Duodenal mucosa (tissue), 2 donors: ENCODE results near the gene ARHGAP5.
"Not testable (repeated sequence)": the region's sequence is repeated elsewhere in the genome, so short reads cannot be mapped to it uniquely, and the experiment has no call there.

ENCODE experiments used
- H3K27ac ChIP-seq: one replicate; pipeline ENCODE4 v1.7.0; 2013; ENCODE audit warnings: low read depth, low read length
- H3K27me3 ChIP-seq, 2 donors: one replicate each; pipeline ENCODE4 v1.7.0; 2013; ENCODE audit warnings: low read length in 2 of 2, control low read depth in 1 of 2; ENCODE audit not compliant: insufficient read depth in 2 of 2, control insufficient read depth in 1 of 2
- H3K36me3 ChIP-seq, 2 donors: one replicate each; pipeline ENCODE4 v1.7.0; 2013; ENCODE audit warnings: low read length in 2 of 2, control low read depth in 1 of 2; ENCODE audit not compliant: insufficient read depth in 2 of 2, control insufficient read depth in 1 of 2
- H3K4me1 ChIP-seq, 2 donors: one replicate each; pipeline ENCODE4 v1.7.0; 2013; ENCODE audit warnings: low read length in 2 of 2, control low read depth in 1 of 2; ENCODE audit not compliant: insufficient read depth in 2 of 2, control insufficient read depth in 1 of 2
- H3K4me3 ChIP-seq, 2 donors: one replicate each; pipeline ENCODE4 v1.7.0; 2013; ENCODE audit warnings: low read length in 2 of 2, low read depth in 1 of 2
- H3K9ac ChIP-seq, 2 donors: one replicate each; pipeline ENCODE4 v1.7.0; 2013; ENCODE audit warnings: low read length in 2 of 2, low read depth in 1 of 2
- H3K9me3 ChIP-seq, 2 donors: one replicate each; pipeline ENCODE4 v1.7.0; 2013; ENCODE audit warnings: low read length in 2 of 2, control low read depth in 1 of 2; ENCODE audit not compliant: control insufficient read depth in 1 of 2

Gene ARHGAP5

GRCh38 chr14:32104308-32104707, 27.2 kb downstream of the ARHGAP5 start:
- Histone ChIP-seq H3K36me3 (peaks cover 0 to 6% of the 10 kb centered on the region in 2 donors), H3K4me3 (no peak overlapping the region), H3K9me3 (no peaks in the 10 kb centered on the region), H3K4me1 (peaks cover 0 to 4% of the 10 kb centered on the region in 2 donors), H3K9ac (no peak overlapping the region), H3K27me3 (no peaks in the 10 kb centered on the region), H3K27ac (no peak overlapping the region)

- H3K27ac ChIP-seq = no peak overlapping the region
- peaks cover 0 to 4% of the 10 kb centered on the region in 2 donors for H3K4me1 ChIP-seq
- no peaks in the 10 kb centered on the region for H3K9me3 ChIP-seq
- H3K27me3 ChIP-seq = no peaks in the 10 kb centered on the region
- no peak overlapping the region for H3K9ac ChIP-seq
- H3K4me3 ChIP-seq = no peak overlapping the region
- peaks cover 0 to 6% of the 10 kb centered on the region in 2 donors for H3K36me3 ChIP-seq
Measured at GRCh38 chr14:32104803-32105202, 27.7 kb downstream of the ARHGAP5 start.

GRCh38 chr14:32109676-32110547, 32.8 kb downstream of the ARHGAP5 start:
- H3K36me3 ChIP-seq = peaks cover 0 to 3% of the 10 kb centered on the region in 2 donors
- no peak overlapping the region for H3K27ac ChIP-seq
- no peak overlapping the region for H3K9ac ChIP-seq
- peaks cover 0 to 4% of the 10 kb centered on the region in 2 donors for H3K4me1 ChIP-seq
- H3K27me3 ChIP-seq = no peaks in the 10 kb centered on the region
- no peak overlapping the region for H3K4me3 ChIP-seq
- H3K9me3 ChIP-seq = no peaks in the 10 kb centered on the region

DNA sequence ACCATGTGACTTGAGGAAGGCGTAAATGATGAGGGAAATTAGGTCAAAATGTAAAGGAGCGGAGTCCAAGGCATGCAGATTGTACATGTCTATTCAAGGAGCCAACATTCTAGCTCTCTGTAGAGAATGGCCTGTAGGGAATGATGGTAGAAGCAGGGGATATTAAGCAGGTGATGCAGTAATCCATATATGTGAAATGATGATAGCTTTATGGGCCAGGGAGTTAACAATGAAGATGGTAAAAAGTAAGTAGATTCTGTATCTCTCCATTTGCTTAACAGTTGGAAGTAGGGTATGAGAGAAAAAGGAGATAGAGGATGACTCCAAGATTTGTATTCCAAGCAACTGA, 33.4 kb downstream of the ARHGAP5 start:
- Histone ChIP-seq H3K4me3 (no peak overlapping the region), H3K9ac (no peak overlapping the region), H3K9me3 (no peaks in the 10 kb centered on the region), H3K36me3 (peaks cover 0 to 3% of the 10 kb centered on the region in 2 donors), H3K4me1 (peaks cover 0 to 4% of the 10 kb centered on the region in 2 donors), H3K27ac (no peak overlapping the region), H3K27me3 (no peaks in the 10 kb centered on the region)

GRCh38 chr14:32121536-32121935, 44.4 kb downstream of the ARHGAP5 start:
- no peaks in the 10 kb centered on the region for H3K9me3 ChIP-seq
- no peak overlapping the region for H3K9ac ChIP-seq
- H3K36me3 ChIP-seq = peaks cover 10 to 21% of the 10 kb centered on the region in 2 donors
- H3K27ac ChIP-seq = no peak overlapping the region
- no peaks in the 10 kb centered on the region for H3K27me3 ChIP-seq
- no peaks in the 10 kb centered on the region for H3K4me1 ChIP-seq
- no peak overlapping the region for H3K4me3 ChIP-seq

GRCh38 chr14:32121948-32122347, 44.8 kb downstream of the ARHGAP5 start:
- no peaks in the 10 kb centered on the region for H3K4me1 ChIP-seq

DNA sequence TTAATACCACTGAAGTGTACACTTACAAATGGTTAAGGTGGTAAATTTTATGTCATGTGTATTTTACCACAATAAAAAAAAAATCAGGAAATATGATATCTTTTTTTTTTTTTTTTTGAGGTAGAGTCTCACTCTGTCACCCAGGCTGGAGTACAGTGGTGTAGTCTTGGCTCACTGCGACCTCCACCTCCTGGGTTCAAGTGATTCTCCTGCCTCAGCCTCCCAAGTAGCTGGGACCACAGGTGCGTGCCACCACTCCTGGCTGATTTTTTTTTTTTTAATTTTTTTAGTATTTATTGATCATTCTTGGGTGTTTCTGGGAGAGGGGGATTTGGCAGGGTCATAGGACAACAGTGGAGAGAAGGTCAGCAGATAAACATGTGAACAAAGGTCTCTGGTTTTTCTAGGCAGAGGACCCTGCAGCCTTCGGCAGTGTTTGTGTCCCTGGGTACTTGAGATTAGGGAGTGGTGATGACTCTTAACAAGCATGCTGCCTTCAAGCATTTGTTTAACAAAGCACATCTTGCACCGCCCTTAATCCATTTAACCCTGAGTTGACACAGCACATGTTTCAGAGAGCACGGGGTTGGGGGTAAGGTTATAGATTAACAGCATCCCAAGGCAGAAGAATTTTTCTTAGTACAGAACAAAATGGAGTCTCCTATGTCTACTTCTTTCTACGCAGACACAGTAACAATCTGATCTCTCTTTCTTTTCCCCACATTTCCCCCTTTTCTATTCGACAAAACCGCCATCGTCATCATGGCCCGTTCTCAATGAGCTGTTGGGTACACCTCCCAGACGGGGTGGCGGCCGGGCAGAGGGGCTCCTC, 50.0 kb downstream of the ARHGAP5 start:
- H3K27ac ChIP-seq, H3K9ac ChIP-seq, H3K9me3 ChIP-seq, H3K4me3 ChIP-seq, H3K27me3 ChIP-seq, H3K4me1 ChIP-seq: not testable (repeated sequence)
- H3K36me3 ChIP-seq = peaks cover 10 to 42% of the 10 kb centered on the region in 2 donors

More at GRCh38 chr14:32121948-32122347, 44.8 kb downstream of the ARHGAP5 start:
- Histone ChIP-seq H3K4me3 (no peak overlapping the region), H3K9ac (no peak overlapping the region), H3K27ac (no peak overlapping the region), H3K9me3 (no peaks in the 10 kb centered on the region), H3K27me3 (no peaks in the 10 kb centered on the region), H3K36me3 (peaks cover 10 to 21% of the 10 kb centered on the region in 2 donors)

GRCh38 chr14:32127731-32128654, 50.9 kb downstream of the ARHGAP5 start:
- H3K27ac ChIP-seq, H3K4me1 ChIP-seq, H3K9me3 ChIP-seq, H3K4me3 ChIP-seq, H3K9ac ChIP-seq, H3K27me3 ChIP-seq: not testable (repeated sequence)
- H3K36me3 ChIP-seq = peaks cover 10 to 42% of the 10 kb centered on the region in 2 donors

DNA sequence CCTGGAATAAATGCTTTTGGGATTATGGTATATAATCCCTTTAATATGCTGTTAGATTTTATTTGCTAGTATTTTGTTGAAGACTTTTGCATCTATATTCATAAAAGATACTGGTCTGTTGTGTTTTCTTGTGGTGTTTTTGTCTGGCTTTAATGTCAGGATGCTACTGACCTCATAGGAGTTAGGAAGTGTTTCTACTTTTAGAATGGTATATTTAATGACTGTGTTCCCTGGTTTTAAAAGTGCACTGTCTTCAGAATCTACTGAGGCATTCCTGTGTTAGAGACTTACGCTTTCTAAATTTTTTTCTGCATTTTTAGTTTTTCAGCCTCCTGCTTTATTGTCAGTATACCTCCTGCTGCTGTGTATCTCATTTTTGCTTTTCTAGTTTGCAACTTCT, 51.6 kb downstream of the ARHGAP5 start:
- no peak overlapping the region for H3K9ac ChIP-seq
- H3K27me3 ChIP-seq = no peaks in the 10 kb centered on the region
- H3K36me3 ChIP-seq = peaks cover 10 to 42% of the 10 kb centered on the region in 2 donors
- no peaks in the 10 kb centered on the region for H3K4me1 ChIP-seq
- no peak overlapping the region for H3K27ac ChIP-seq
- peaks cover 0 to 3% of the 10 kb centered on the region in 2 donors for H3K9me3 ChIP-seq
- H3K4me3 ChIP-seq = no peak overlapping the region
